ENCODE measurements around the gene ERMARD.

The ERMARD gene

GRCh38 chr6:169827290-169827717 lies 75.9 kb downstream of the ERMARD start:
- no peak for DNase-seq

GRCh38 chr6:169828176-169828575 lies 76.8 kb downstream of the ERMARD start:
- DNase-seq, result no peak

GRCh38 chr6:169829786-169830185 lies 78.4 kb downstream of the ERMARD start:
- DNase-seq, result no peak

- DNase-seq, result no peak
These were observed 79.5 kb downstream of the ERMARD start for GRCh38 chr6:169830876-169831275.
